HEK293 (cell line): Measurements from ENCODE around the gene KIF12.
A peak's percentile ranks its signal among the peaks of the same experiment; 100 is the strongest.

Experiments
- CTCF ChIA-PET: fragments of 350-600 bp; formaldehyde crosslinking; extraction: SDS; loops from one replicate; lab custom pipeline; 2021; ENCODE audit warnings: antibody characterized with exemption; lab: Yijun Ruan, JAX
- POLR2A ChIA-PET: fragments of 300-600 bp; formaldehyde crosslinking; extraction: SDS; loops from one replicate; lab custom pipeline; 2020; ENCODE audit warnings: antibody characterized with exemption, inconsistent platforms; lab: Yijun Ruan, JAX
- H3K27ac ChIP-seq: fragments of 200-500 bp; sonication (Bioruptor generic); 2 replicates; pipeline ENCODE4 v1.5.1; 2014; ENCODE audit warnings: low read depth, low read length, control low read depth, inconsistent platforms; ENCODE audit errors: extremely low read depth
- H3K36me3 ChIP-seq, 2 experiments: fragments of 200-500 bp in 1 of 2; sonication (Bioruptor generic) in 1 of 2; 1 replicate in 1 of 2; 2 replicates in 1 of 2; pipeline ENCODE4 v1.5.1; 2014 to 2017; ENCODE audit warnings: inconsistent platforms in 2 of 2, low read length in 2 of 2; ENCODE audit not compliant: control insufficient read depth in 2 of 2, insufficient read depth in 1 of 2
- H3K4me1 ChIP-seq: fragments of 200-500 bp; sonication (Bioruptor generic); 2 replicates; pipeline ENCODE4 v1.5.1; 2014; ENCODE audit warnings: mild to moderate bottlenecking, low read length, inconsistent platforms; ENCODE audit not compliant: control insufficient read depth, insufficient read depth
- H3K4me3 ChIP-seq: 2 replicates; pipeline ENCODE4 v1.5.1; 2011; ENCODE audit warnings: low read depth, mild to moderate bottlenecking, control low read depth, low read length, moderate library complexity
- H3K9me3 ChIP-seq: fragments of 200-500 bp; sonication (Bioruptor generic); 2 replicates; pipeline ENCODE4 v1.5.1; 2014; ENCODE audit warnings: low read depth, low read length, inconsistent platforms; ENCODE audit not compliant: control insufficient read depth, insufficient read depth
- BCL11A ChIP-seq: fragments of 450-650 bp; formaldehyde crosslinking; IDR thresholded peaks from 2 replicates; pipeline ENCODE4 v1.5.1; 2016; ENCODE audit warnings: low read depth, missing biosample characterization, missing genetic modification characterization
- BCL6B ChIP-seq: fragments of 450-650 bp; formaldehyde crosslinking; IDR thresholded peaks from 2 replicates; pipeline ENCODE4 v1.5.1; 2017; ENCODE audit warnings: missing biosample characterization, missing genetic modification characterization
- EGR2 ChIP-seq: fragments of 450-650 bp; formaldehyde crosslinking; IDR thresholded peaks from 2 replicates; pipeline ENCODE4 v1.5.1; 2016; ENCODE audit warnings: low read depth, missing biosample characterization, missing genetic modification characterization
- GLIS1 ChIP-seq: fragments of 450-650 bp; formaldehyde crosslinking; IDR thresholded peaks from 2 replicates; pipeline ENCODE4 v1.5.1; 2016; ENCODE audit warnings: missing biosample characterization, missing genetic modification characterization
- GLIS2 ChIP-seq: fragments of 450-650 bp; formaldehyde crosslinking; IDR thresholded peaks from 2 replicates; pipeline ENCODE4 v1.5.1; 2016; ENCODE audit warnings: missing biosample characterization, missing genetic modification characterization
- KLF1 ChIP-seq: fragments of 450-650 bp; formaldehyde crosslinking; IDR thresholded peaks from 2 replicates; pipeline ENCODE4 v1.5.1; 2016; ENCODE audit warnings: missing biosample characterization, missing genetic modification characterization
- KLF16 ChIP-seq: fragments of 450-650 bp; formaldehyde crosslinking; IDR thresholded peaks from 2 replicates; pipeline ENCODE4 v1.5.1; 2017; ENCODE audit warnings: missing biosample characterization, missing genetic modification characterization
- KLF9 ChIP-seq: fragments of 450-650 bp; formaldehyde crosslinking; IDR thresholded peaks from 2 replicates; pipeline ENCODE4 v1.5.1; 2016; ENCODE audit warnings: missing biosample characterization, missing genetic modification characterization, low read depth
- MYNN ChIP-seq: fragments of 450-650 bp; formaldehyde crosslinking; IDR thresholded peaks from 2 replicates; pipeline ENCODE4 v1.5.1; 2016; ENCODE audit warnings: missing biosample characterization, missing genetic modification characterization, borderline replicate concordance
- PATZ1 ChIP-seq: fragments of 450-650 bp; formaldehyde crosslinking; IDR thresholded peaks from 2 replicates; pipeline ENCODE4 v1.5.1; 2016; ENCODE audit warnings: missing biosample characterization, missing genetic modification characterization
- SCRT1 ChIP-seq: fragments of 450-650 bp; formaldehyde crosslinking; IDR thresholded peaks from 2 replicates; pipeline ENCODE4 v1.5.1; 2016; ENCODE audit warnings: missing biosample characterization, missing genetic modification characterization, borderline replicate concordance
- SP2 ChIP-seq: fragments of 450-650 bp; formaldehyde crosslinking; IDR thresholded peaks from 2 replicates; pipeline ENCODE4 v1.5.1; 2016; ENCODE audit warnings: missing biosample characterization, missing genetic modification characterization
- ZBTB11 ChIP-seq: fragments of 450-650 bp; formaldehyde crosslinking; conservative IDR thresholded peaks from 2 replicates; pipeline ENCODE4 v1.5.1; 2016; ENCODE audit warnings: low read depth, missing biosample characterization, missing genetic modification characterization
- ZFP69B ChIP-seq: fragments of 450-650 bp; formaldehyde crosslinking; IDR thresholded peaks from 2 replicates; pipeline ENCODE4 v1.5.1; 2016; ENCODE audit warnings: missing biosample characterization, missing genetic modification characterization
- ZIC2 ChIP-seq: fragments of 450-650 bp; formaldehyde crosslinking; IDR thresholded peaks from 2 replicates; pipeline ENCODE4 v1.5.1; 2016; ENCODE audit warnings: missing biosample characterization, missing genetic modification characterization
- ZNF155 ChIP-seq: fragments of 450-650 bp; formaldehyde crosslinking; IDR thresholded peaks from 2 replicates; pipeline ENCODE4 v1.5.1; 2016; ENCODE audit warnings: missing biosample characterization, missing genetic modification characterization
- ZNF2 ChIP-seq: fragments of 450-650 bp; formaldehyde crosslinking; IDR thresholded peaks from 2 replicates; pipeline ENCODE4 v1.5.1; 2016; ENCODE audit warnings: missing biosample characterization, missing genetic modification characterization
- ZNF202 ChIP-seq: fragments of 450-650 bp; formaldehyde crosslinking; IDR thresholded peaks from 2 replicates; pipeline ENCODE4 v1.5.1; 2016; ENCODE audit warnings: missing biosample characterization, missing genetic modification characterization, borderline replicate concordance
- ZNF223 ChIP-seq: fragments of 450-650 bp; formaldehyde crosslinking; IDR thresholded peaks from 2 replicates; pipeline ENCODE4 v1.5.1; 2016; ENCODE audit warnings: missing biosample characterization, missing genetic modification characterization
- ZNF248 ChIP-seq: fragments of 450-650 bp; formaldehyde crosslinking; IDR thresholded peaks from 2 replicates; pipeline ENCODE4 v1.5.1; 2017; ENCODE audit warnings: missing biosample characterization, missing genetic modification characterization
- ZNF311 ChIP-seq: fragments of 450-650 bp; formaldehyde crosslinking; IDR thresholded peaks from 2 replicates; pipeline ENCODE4 v1.5.1; 2017; ENCODE audit warnings: missing biosample characterization, missing genetic modification characterization, borderline replicate concordance
- ZNF707 ChIP-seq: fragments of 450-650 bp; formaldehyde crosslinking; IDR thresholded peaks from 2 replicates; pipeline ENCODE4 v1.5.1; 2016; ENCODE audit warnings: missing biosample characterization, missing genetic modification characterization
- ZNF768 ChIP-seq: fragments of 450-650 bp; formaldehyde crosslinking; IDR thresholded peaks from 2 replicates; pipeline ENCODE4 v1.5.1; 2018; ENCODE audit warnings: missing biosample characterization, mild to moderate bottlenecking, missing genetic modification characterization
- TF ChIP-seq, protein P1 (sequence below): fragments of 450-650 bp; formaldehyde crosslinking; IDR thresholded peaks from 2 replicates; pipeline ENCODE4 v1.5.1; 2016; ENCODE audit warnings: missing biosample characterization, missing genetic modification characterization
- TF ChIP-seq, protein P2 (sequence below): fragments of 450-650 bp; formaldehyde crosslinking; optimal IDR thresholded peaks from 2 replicates; pipeline ENCODE3; 2016; ENCODE audit warnings: missing biosample characterization, mild to moderate bottlenecking, missing genetic modification characterization

The KIF12 gene

DNA sequence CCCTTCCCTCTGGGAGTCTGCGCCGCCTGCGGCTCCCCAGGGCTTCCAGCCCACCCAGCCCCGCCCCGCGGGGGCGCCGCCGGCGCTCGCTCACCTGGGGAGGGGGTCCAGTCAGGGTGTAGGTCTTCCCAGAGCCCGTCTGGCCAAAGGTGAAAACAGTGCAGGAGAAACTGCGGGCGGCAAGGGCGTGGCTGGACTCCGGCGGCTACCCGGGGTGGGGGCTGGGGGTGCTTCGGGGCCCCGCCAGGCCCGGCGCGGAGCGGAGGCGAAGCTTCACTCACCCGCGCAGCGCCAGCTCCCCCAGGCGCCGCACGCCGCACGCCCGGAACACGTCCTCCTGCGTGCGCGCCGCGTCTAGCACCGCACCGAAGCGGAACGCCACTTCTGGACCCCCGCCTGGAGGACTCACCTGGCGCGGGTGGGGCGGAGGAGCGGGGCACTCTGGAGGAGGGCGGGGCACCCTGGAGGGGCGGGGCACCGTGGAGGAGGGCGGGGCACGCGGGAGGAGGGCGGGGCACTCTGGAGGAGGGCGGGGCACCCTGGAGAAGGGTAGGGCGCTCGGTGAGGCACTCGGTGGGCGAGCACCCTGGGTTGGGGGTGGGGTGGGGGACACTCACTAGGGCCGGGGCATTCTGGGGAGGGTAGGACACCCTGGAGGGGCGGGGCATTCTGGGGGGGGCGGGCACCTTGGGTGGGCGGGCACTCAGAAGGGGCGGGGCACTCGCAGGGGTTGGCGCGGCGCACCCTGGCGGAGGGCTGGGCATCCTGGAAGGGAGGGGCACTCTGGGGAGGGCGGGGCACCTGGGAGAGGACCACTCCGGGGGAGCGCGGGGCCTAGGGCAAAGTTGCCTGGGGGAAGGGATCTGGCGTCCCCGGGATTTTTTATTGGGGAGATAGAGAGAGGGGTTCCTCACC lies 814 bp downstream of the KIF12 start:
- Histone ChIP-seq H3K4me3 (peak overlapping the region; percentile 49), H3K4me1 (no peaks in the 10 kb centered on the region), H3K9me3 (no peaks in the 10 kb centered on the region), H3K36me3 (no peaks in the 10 kb centered on the region), H3K27ac (no peak overlapping the region)
- POLR2A ChIA-PET, result interaction anchor here (0.6 kb wide), 1 partner anchor 892 kb away, joined by 3 read pairs; no protein-coding TSS in a partner anchor
- CTCF ChIA-PET, result interaction anchor here (0.6 to 3.6 kb wide), 4 partner anchors 10 to 234 kb away, joined by 3 to 25 read pairs (median 8); no protein-coding TSS in a partner anchor
- TF ChIP-seq KLF9 (tag by site-specific recombination), result peak; percentile 71
- no peak for TF ChIP-seq ZNF248 (tag by site-specific recombination)
- no peak for TF ChIP-seq ZNF155 (tag by site-specific recombination)
- TF ChIP-seq EGR2 (tag by site-specific recombination), result no peak
- no peak for TF ChIP-seq ZNF707 (tag by site-specific recombination)
- TF ChIP-seq PATZ1, result peak; percentile 15; the same call in 1 of the 2 replicates
- no peak for TF ChIP-seq MYNN (tag by site-specific recombination)
- TF ChIP-seq, protein P1, sequence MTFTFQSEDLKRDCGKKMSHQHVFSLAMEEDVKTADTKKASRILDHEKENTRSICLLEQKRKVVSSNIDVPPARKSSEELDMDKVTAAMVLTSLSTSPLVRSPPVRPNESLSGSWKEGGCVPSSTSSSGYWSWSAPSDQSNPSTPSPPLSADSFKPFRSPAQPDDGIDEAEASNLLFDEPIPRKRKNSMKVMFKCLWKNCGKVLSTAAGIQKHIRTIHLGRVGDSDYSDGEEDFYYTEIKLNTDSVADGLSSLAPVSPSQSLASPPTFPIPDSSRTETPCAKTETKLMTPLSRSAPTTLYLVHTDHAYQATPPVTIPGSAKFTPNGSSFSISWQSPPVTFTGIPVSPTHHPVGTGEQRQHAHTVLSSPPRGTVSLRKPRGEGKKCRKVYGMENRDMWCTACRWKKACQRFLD (tag by site-specific recombination), result no peak
- TF ChIP-seq ZNF768, result no peak
- peak; percentile 24; the same call in 1 of the 2 replicates for TF ChIP-seq SP2
- no peak for TF ChIP-seq KLF16 (tag by site-specific recombination)
- TF ChIP-seq KLF1 (tag by site-specific recombination), result peak; percentile 77
- no peak for TF ChIP-seq BCL11A (tag by site-specific recombination)
- peak; percentile 45 for TF ChIP-seq GLIS2
- no peak for TF ChIP-seq ZNF311
- TF ChIP-seq, protein P2, sequence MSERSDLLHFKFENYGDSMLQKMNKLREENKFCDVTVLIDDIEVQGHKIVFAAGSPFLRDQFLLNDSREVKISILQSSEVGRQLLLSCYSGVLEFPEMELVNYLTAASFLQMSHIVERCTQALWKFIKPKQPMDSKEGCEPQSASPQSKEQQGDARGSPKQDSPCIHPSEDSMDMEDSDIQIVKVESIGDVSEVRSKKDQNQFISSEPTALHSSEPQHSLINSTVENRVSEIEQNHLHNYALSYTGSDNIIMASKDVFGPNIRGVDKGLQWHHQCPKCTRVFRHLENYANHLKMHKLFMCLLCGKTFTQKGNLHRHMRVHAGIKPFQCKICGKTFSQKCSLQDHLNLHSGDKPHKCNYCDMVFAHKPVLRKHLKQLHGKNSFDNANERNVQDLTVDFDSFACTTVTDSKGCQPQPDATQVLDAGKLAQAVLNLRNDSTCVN, result peak; percentile 57
- no peak for TF ChIP-seq ZNF202 (tag by site-specific recombination)
- no peak for TF ChIP-seq SCRT1 (tag by site-specific recombination)
- no peak for TF ChIP-seq ZFP69B (tag by site-specific recombination)
- TF ChIP-seq ZNF223 (tag by site-specific recombination), result no peak
- peak; percentile 12; the same call in 1 of the 2 replicates for TF ChIP-seq GLIS1 (tag by site-specific recombination)
- TF ChIP-seq BCL6B (tag by site-specific recombination), result no peak
- no peak for TF ChIP-seq ZBTB11 (tag by site-specific recombination)
- no peak for TF ChIP-seq ZNF2 (tag by site-specific recombination)
- TF ChIP-seq ZIC2, result peak; percentile 67
